Stomach smooth muscle (tissue), 2 donors: ENCODE results near the gene AKAP8.
"Not testable (repeated sequence)": the region's sequence is repeated elsewhere in the genome, so short reads cannot be mapped to it uniquely, and the experiment has no call there.

Experiments used
- H3K27ac ChIP-seq: one replicate; pipeline ENCODE4 v1.7.0; 2013; ENCODE audit warnings: mild to moderate bottlenecking, low read length, inconsistent platforms
- H3K27me3 ChIP-seq, 2 donors: one replicate each; pipeline ENCODE4 v1.7.0; 2013; ENCODE audit warnings: low read length in 2 of 2; ENCODE audit not compliant: insufficient read depth in 2 of 2, control insufficient read depth in 1 of 2
- H3K36me3 ChIP-seq, 2 donors: one replicate each; pipeline ENCODE4 v1.7.0; 2013; ENCODE audit warnings: low read length in 2 of 2; ENCODE audit not compliant: control insufficient read depth in 2 of 2, insufficient read depth in 2 of 2
- H3K4me1 ChIP-seq: one replicate; pipeline ENCODE4 v1.7.0; 2013; ENCODE audit warnings: low read length; ENCODE audit not compliant: control insufficient read depth, insufficient read depth
- H3K4me3 ChIP-seq, 2 donors: one replicate each; pipeline ENCODE4 v1.7.0; 2013; ENCODE audit warnings: low read length in 2 of 2
- H3K9ac ChIP-seq, 2 donors: one replicate each; pipeline ENCODE4 v1.7.0; 2013; ENCODE audit warnings: low read length in 2 of 2, mild to moderate bottlenecking in 1 of 2
- H3K9me3 ChIP-seq, 2 donors: one replicate each; pipeline ENCODE4 v1.7.0; 2013; ENCODE audit warnings: low read length in 2 of 2; ENCODE audit not compliant: control insufficient read depth in 2 of 2
- donor health status: healthy.
- donor health status: Pancreatic carcinoma.

The AKAP8 gene

GRCh38 chr19:15363048-15363447, 16.5 kb downstream of the AKAP8 start:
- H3K27me3 ChIP-seq, H3K9ac ChIP-seq, H3K27ac ChIP-seq, H3K9me3 ChIP-seq, H3K4me3 ChIP-seq, H3K4me1 ChIP-seq: not testable (repeated sequence)
- H3K36me3 ChIP-seq = peaks cover 44 to 49% of the 10 kb centered on the region in 2 donors

DNA sequence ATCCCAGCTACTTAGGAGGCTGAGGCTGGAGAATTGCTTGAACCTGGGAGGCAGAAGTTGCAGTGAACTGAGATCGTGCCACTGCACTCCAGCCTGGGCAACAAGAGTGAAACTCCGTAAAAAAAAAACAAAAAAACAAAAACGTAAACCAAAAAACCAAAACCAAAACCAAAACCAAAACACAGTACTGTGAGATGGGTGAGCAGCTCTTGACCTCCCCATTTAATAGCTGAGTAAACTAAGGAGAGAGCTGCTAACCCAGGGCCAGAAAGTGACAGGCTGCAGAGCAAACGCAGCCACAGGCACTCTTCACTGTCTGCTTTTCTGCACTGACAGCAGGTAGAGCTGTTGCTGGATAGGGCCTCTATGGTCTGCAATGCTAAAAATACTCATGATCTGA, 19.6 kb downstream of the AKAP8 start:
- H3K27me3 ChIP-seq, H3K27ac ChIP-seq, H3K9ac ChIP-seq, H3K4me3 ChIP-seq, H3K9me3 ChIP-seq, H3K4me1 ChIP-seq: not testable (repeated sequence)
- H3K36me3 ChIP-seq = peaks cover 47 to 52% of the 10 kb centered on the region in 2 donors

DNA sequence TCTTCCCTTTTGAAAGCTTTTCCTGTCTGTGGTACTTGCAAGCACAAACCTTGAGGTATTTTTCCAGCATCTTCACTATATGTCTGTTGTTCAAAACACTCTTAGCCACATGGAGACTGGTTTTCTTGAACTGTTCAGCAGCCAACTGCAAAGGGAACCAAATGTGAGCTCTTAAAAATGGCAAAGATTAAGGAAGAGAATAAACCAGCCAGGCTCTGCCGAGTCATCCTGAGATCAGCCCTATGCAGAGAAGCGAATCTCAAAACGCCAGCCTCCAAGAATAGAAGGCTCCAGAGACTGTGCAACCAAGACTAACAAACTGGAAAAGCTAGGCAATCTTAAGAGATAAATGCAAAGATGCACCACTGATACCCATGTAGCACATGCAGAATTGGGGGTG, 20.7 kb downstream of the AKAP8 start:
- Histone ChIP-seq H3K36me3 (peaks cover 51% of the 10 kb centered on the region in 2 donors), H3K4me1 (no peaks in the 10 kb centered on the region), H3K9me3 (no peaks in the 10 kb centered on the region), H3K9ac (no peak overlapping the region), H3K27me3 (no peaks in the 10 kb centered on the region), H3K27ac (no peak overlapping the region), H3K4me3 (no peak overlapping the region)

DNA sequence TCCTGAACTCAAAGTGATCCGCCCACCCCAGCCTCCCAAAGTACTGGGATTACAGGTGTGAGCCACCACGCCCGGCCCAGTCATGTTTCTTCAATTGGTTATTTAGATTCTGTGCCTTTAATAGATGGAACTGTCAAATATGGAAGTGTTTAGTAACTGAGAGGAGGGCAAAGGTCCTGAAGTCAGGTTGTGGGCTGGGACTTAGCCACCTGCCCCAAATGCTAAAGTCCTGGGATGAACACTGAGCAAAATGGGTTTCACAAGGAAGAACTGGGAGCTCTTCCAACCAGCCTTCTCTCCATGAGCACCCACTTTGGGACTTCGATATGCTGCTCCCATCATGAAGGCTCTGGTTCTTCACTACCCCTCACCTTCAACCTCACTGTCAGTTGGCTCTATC, 21.7 kb downstream of the AKAP8 start:
- Histone ChIP-seq H3K9ac (no peak overlapping the region), H3K4me1 (no peaks in the 10 kb centered on the region), H3K4me3 (no peak overlapping the region), H3K27me3 (no peaks in the 10 kb centered on the region), H3K9me3 (no peaks in the 10 kb centered on the region), H3K27ac (no peak overlapping the region), H3K36me3 (peaks cover 51% of the 10 kb centered on the region in 2 donors)

DNA sequence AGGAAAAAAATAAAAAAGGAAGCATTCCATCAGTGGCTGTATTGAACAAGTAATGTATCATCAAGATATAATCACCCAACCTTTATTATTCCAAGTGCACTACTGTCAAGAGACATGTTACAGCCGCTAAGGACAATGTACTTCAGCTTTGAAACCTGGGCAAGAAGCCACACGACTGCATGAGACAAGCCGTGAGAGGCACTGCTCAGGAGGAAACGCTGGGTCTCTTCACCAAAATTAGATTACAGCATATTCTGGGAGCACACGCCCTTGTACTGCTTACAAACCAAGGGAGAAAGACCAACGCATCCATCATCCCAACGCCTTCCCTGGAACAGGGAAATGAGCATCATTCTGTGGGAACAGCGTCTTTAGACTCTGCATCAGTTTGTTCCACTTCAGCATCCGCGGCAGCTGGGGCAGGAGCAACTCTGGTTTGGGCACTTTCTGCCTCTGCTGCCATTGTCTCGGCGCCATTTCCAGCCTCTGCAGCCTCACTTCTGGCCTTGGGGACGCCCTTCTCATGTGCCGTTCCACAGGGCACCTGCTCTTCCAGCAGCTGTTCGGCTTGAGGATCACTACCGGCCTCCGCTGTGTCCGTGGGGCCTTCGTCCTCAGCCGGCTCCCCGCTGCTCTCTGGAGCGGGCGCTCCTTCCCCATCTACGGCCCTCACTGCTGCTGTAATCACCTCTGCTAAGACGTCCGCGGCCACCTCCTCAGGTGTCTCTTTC, 24.9 kb downstream of the AKAP8 start:
- Histone ChIP-seq H3K27me3 (no peaks in the 10 kb centered on the region), H3K9ac (no peak overlapping the region), H3K4me3 (no peak overlapping the region), H3K4me1 (no peaks in the 10 kb centered on the region), H3K9me3 (no peaks in the 10 kb centered on the region), H3K36me3 (peaks cover 31 to 36% of the 10 kb centered on the region in 2 donors), H3K27ac (no peak overlapping the region)

DNA sequence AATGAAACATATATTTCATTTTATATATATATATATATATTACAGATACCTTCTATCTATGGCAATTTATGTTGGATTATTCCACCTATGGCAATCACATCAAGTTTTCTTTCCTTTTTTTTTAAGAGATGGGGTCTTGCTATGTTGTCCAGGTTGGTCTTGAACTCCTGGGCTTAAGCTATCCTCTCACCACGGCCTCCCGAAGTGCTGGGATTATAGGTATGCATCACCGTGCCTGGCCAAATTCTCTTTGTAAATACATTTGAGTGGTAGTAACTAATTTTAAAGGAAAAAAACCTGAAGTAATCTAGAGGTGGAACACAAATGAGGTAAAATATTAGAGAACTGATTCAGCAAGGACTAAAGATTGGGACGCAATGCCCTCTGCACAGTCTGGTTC, 25.7 kb downstream of the AKAP8 start:
- no peak overlapping the region for H3K9ac ChIP-seq
- no peaks in the 10 kb centered on the region for H3K27me3 ChIP-seq
- no peaks in the 10 kb centered on the region for H3K9me3 ChIP-seq
- H3K4me3 ChIP-seq = no peak overlapping the region
- H3K4me1 ChIP-seq = no peaks in the 10 kb centered on the region
- peaks cover 24 to 29% of the 10 kb centered on the region in 2 donors for H3K36me3 ChIP-seq
- no peak overlapping the region for H3K27ac ChIP-seq

- not testable (repeated sequence) for H3K9ac ChIP-seq, H3K27me3 ChIP-seq, H3K4me1 ChIP-seq, H3K9me3 ChIP-seq, H3K27ac ChIP-seq, H3K4me3 ChIP-seq
- H3K36me3 ChIP-seq = peaks cover 12 to 15% of the 10 kb centered on the region in 2 donors
These were observed 27.1 kb downstream of the AKAP8 start for GRCh38 chr19:15352535-15352934.

DNA sequence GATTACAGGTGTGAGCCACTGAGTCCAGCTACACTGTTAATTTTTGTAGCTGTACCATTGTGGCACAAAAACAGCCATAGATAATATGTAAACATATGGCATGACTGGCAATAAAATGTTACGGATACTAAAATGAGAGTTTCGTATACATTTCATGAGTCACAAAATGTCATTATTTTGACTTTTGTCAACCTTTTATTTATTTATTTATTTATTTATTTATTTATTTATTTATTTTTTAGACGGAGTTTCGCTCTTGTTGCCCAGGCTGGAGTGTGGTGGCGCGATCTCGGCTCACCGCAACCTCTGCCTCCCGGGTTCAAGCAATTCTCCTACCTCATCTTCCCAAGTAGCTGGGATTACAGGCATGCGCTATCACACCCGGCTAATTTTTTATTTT, 38.3 kb downstream of the AKAP8 start:
- H3K4me3 ChIP-seq, H3K9ac ChIP-seq, H3K36me3 ChIP-seq, H3K9me3 ChIP-seq, H3K4me1 ChIP-seq, H3K27ac ChIP-seq, H3K27me3 ChIP-seq: not testable (repeated sequence)

GRCh38 chr19:15340086-15340485, 39.5 kb downstream of the AKAP8 start:
- Histone ChIP-seq H3K27ac (no peak overlapping the region), H3K4me1 (no peaks in the 10 kb centered on the region), H3K27me3 (no peaks in the 10 kb centered on the region), H3K4me3 (no peak overlapping the region), H3K9me3 (no peaks in the 10 kb centered on the region), H3K36me3 (no peaks in the 10 kb centered on the region), H3K9ac (no peak overlapping the region)

DNA sequence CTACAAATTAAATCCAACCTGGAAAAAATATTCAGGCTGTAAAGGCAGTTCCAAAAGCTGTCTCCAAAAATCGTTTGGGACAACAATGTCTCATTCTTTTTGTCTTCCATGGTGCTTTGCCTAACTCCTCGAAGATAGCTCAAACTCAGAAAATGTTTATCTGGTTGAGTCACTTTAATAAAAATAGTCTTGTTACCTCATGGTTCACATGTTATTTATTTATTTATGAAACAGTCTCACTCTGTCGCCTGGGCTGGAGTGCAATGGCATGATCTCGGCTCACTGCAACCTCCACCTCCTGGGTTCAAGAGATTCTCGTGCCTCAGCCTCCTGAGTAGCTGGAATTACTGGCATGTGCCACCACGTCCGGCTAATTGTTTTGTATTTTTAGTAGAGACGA, 42.4 kb downstream of the AKAP8 start:
- H3K27ac ChIP-seq = no peak overlapping the region
- H3K4me3 ChIP-seq = no peak overlapping the region

DNA sequence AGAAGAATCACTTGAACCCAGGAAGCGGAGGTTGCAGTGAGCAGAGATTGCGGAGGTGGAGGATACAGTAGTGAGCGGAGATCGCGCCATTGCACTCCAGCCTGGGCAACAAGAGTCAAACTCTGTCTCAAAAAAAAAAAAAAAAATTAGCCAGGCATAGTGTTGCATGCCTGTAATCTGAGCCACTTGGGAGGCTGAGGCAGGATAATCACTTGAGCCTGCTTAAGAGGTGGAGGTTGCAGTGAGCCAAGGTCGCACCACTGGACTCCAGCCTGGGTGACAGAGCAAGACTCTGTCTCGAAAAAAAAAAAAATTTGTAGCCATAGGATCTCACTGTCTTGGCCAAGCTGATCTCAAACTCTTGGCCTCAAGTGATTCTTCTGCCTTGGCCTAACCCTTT, 43.6 kb downstream of the AKAP8 start:
- not testable (repeated sequence) for H3K4me3 ChIP-seq, H3K9ac ChIP-seq, H3K27ac ChIP-seq, H3K4me1 ChIP-seq, H3K27me3 ChIP-seq, H3K36me3 ChIP-seq, H3K9me3 ChIP-seq

More for the DNA sequence above, 42.4 kb downstream of the AKAP8 start:
- Histone ChIP-seq H3K9me3 (no peaks in the 10 kb centered on the region), H3K27me3 (no peaks in the 10 kb centered on the region), H3K4me1 (peaks cover 6% of the 10 kb centered on the region), H3K9ac (no peak overlapping the region), H3K36me3 (no peaks in the 10 kb centered on the region)
